ENCODE results near the gene CCT4.
"Not testable (repeated sequence)": the region's sequence is repeated elsewhere in the genome, so short reads cannot be mapped to it uniquely, and the experiment has no call there.

The CCT4 gene

GRCh38 chr2:61888267-61889055 lies at the start of gene CCT4:
CCT4 (minus strand) TSS chr2:61888656; CDS start chr2:61888507, 149 bp downstream.
- DNase-seq (ENCODE audit: low spot score): peak; percentile 84

GRCh38 chr2:61937886-61938285 lies 49.4 kb upstream of the CCT4 start:
- DNase-seq (ENCODE audit: low spot score): no peak

GRCh38 chr2:61937098-61937497 lies 48.6 kb upstream of the CCT4 start:
- no peak for DNase-seq (ENCODE audit: low spot score)

GRCh38 chr2:61928826-61929461 lies 40.5 kb upstream of the CCT4 start:
- DNase-seq (ENCODE audit: low spot score): no peak

GRCh38 chr2:61926531-61927477 lies 38.3 kb upstream of the CCT4 start:
- DNase-seq (ENCODE audit: low spot score): no peak

GRCh38 chr2:61924895-61925663 lies 36.6 kb upstream of the CCT4 start:
- no peak for DNase-seq (ENCODE audit: low spot score)

GRCh38 chr2:61922714-61923113 lies 34.3 kb upstream of the CCT4 start:
- DNase-seq (ENCODE audit: low spot score): no peak

- no peak for DNase-seq (ENCODE audit: low spot score)
Observed at GRCh38 chr2:61920548-61920947, 32.1 kb upstream of the CCT4 start.

- DNase-seq (ENCODE audit: low spot score): not testable (repeated sequence)
Observed at GRCh38 chr2:61914794-61915193, 26.3 kb upstream of the CCT4 start.

GRCh38 chr2:61911510-61911909 lies 23.1 kb upstream of the CCT4 start:
- no peak for DNase-seq (ENCODE audit: low spot score)

GRCh38 chr2:61910603-61911002 lies 22.1 kb upstream of the CCT4 start:
- no peak for DNase-seq (ENCODE audit: low spot score)

GRCh38 chr2:61909116-61909515 lies 20.7 kb upstream of the CCT4 start:
- DNase-seq (ENCODE audit: low spot score): no peak

GRCh38 chr2:61906186-61906470 lies 17.7 kb upstream of the CCT4 start:
- DNase-seq (ENCODE audit: low spot score): no peak

GRCh38 chr2:61905372-61906185 lies 17.1 kb upstream of the CCT4 start, which contains the start of gene COMMD1:
COMMD1 (plus strand) TSS chr2:61905674; CDS start chr2:61905679, 5 bp downstream.
- DNase-seq (ENCODE audit: low spot score): peak; percentile 82

GRCh38 chr2:61900281-61900680 lies 11.8 kb upstream of the CCT4 start:
- no peak for DNase-seq (ENCODE audit: low spot score)

GRCh38 chr2:61898810-61899209 lies 10.4 kb upstream of the CCT4 start:
- peak; percentile 32 for DNase-seq (ENCODE audit: low spot score)

GRCh38 chr2:61887717-61888266 lies 664 bp downstream of the CCT4 start:
- DNase-seq (ENCODE audit: low spot score): peak; percentile 66

- no peak for DNase-seq (ENCODE audit: low spot score)
Observed at GRCh38 chr2:61885896-61886603, 2.4 kb downstream of the CCT4 start.

- no peak for DNase-seq (ENCODE audit: low spot score)
Observed at GRCh38 chr2:61882850-61883249, 5.6 kb downstream of the CCT4 start.

- not testable (repeated sequence) for DNase-seq (ENCODE audit: low spot score)
Observed at GRCh38 chr2:61879351-61879750, 9.1 kb downstream of the CCT4 start.
